SJSA1 (cell line): ENCODE measurements around the gene MDM4. TPM values are rescaled to one million over a fixed set of nuclear protein-coding genes. Genes with fewer than 3 reads are reported as not detected.
"Not testable (repeated sequence)": the region's sequence is repeated elsewhere in the genome, so short reads cannot be mapped to it uniquely, and the experiment has no call there.

ENCODE experiments used
- DNase-seq, 2 experiments: peaks; one replicate each; pipeline ENCODE4 v3.0.0-alpha.2; 2015 to 2020; ENCODE audit warnings: low spot score in 2 of 2, low read depth in 1 of 2
- H3K27ac ChIP-seq: fragments of 250-450 bp; sonication (Bioruptor Pico); 2 replicates; pipeline ENCODE4 v1.5.1; 2020; ENCODE audit warnings: mild to moderate bottlenecking, moderate library complexity
- H3K27me3 ChIP-seq: fragments of 250-450 bp; sonication (Bioruptor Pico); replicated peaks from 2 replicates; pipeline ENCODE4 v1.5.1; 2020; ENCODE audit warnings: mild to moderate bottlenecking, moderate library complexity
- H3K36me3 ChIP-seq: fragments of 250-450 bp; sonication (Bioruptor Pico); 2 replicates; pipeline ENCODE4 v1.5.1; 2020; ENCODE audit warnings: mild to moderate bottlenecking
- H3K4me1 ChIP-seq: fragments of 250-450 bp; sonication (Bioruptor Pico); replicated peaks from 2 replicates; pipeline ENCODE4 v1.6.1; 2021; ENCODE audit warnings: mild to moderate bottlenecking
- H3K4me3 ChIP-seq: fragments of 250-450 bp; sonication (Bioruptor Pico); 2 replicates; pipeline ENCODE4 v1.5.1; 2020; ENCODE audit warnings: mild to moderate bottlenecking
- H3K9me3 ChIP-seq: fragments of 250-450 bp; sonication (Bioruptor Pico); replicated peaks from 2 replicates; pipeline ENCODE4 v1.5.1; 2020; ENCODE audit warnings: mild to moderate bottlenecking
- total RNA-seq: library from RNA; depleted of rRNA; stranded (reverse); fragments of >200 nt; shearing (Covaris generic); gene quantifications from 2 replicates; pipeline ENCODE4 v1.2.3, GENCODE V29; 2014

MDM4 gene
- total RNA-seq, 1 experiment from 2014 or later, result 13.2 TPM

DNA sequence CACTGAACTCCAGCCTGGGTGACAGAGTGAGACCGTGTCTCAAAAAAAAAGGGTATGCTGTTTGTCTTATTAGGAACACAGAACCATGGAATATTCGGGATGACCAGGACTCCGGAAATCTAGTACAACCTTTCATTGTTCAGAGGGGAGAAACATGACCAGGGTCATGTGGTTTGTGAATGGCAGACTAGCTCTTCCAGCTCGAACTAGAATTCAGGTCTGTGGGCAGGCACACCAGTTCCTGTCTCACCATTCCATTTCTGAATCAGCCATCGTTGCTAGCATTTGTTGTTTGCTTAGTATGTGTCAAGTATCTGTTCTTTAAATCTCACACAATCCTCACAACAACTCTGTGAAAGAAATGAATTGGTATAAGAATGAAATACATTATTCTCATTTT, 50.9 kb downstream of the MDM4 start:
- Histone ChIP-seq H3K27me3 (no peaks in the 10 kb centered on the region), H3K9me3 (no peaks in the 10 kb centered on the region), H3K27ac (no peak overlapping the region), H3K4me1 (peaks cover 8% of the 10 kb centered on the region), H3K36me3 (0 out of 2 replicates have a peak, but pooled peaks cover 5% of the 10 kb centered on the region), H3K4me3 (no peak overlapping the region)
- DNase-seq, result no peak

DNA sequence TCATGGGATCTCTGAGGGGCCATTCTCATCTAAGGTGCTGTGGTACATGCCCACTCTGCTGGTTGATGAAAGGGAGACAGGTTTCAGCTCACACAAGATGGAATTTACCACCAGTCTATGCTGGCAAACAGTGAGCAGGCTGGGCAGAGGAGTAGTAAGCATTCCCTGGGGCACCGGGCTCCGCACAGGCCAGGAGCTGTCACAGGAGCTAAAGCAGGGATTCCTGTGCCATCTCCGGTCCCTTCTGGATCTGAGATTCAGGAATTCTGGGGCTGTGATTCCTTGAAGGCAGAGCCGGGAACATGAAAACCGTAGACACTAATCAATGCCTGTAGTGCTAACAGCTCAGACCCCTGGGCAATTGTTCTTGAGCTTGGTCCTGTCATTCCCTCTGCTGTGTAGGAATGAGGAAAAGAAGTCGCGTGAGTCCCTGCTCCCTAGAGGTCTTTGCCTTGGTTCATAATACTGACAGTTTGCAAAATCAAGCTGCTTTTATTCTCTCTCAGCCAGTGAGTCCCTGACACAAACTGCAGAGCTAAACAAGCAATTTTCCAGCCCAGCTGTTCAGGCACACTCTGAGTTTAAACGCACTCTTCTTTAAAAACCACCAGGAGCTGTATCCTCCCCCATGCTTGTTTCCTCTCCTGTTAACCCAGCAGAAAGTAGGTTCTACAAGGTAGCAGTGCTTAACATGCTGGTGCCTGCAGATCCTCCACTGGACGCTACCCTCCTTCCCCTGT, 52.5 kb downstream of the MDM4 start:
- no peaks in the 10 kb centered on the region for H3K27me3 ChIP-seq
- H3K27ac ChIP-seq, result no peak overlapping the region
- DNase-seq, result no peak
- H3K9me3 ChIP-seq, result no peaks in the 10 kb centered on the region
- peaks cover 8% of the 10 kb centered on the region for H3K4me1 ChIP-seq
- H3K36me3 ChIP-seq, result no peaks in the 10 kb centered on the region
- H3K4me3 ChIP-seq, result no peak overlapping the region

DNA sequence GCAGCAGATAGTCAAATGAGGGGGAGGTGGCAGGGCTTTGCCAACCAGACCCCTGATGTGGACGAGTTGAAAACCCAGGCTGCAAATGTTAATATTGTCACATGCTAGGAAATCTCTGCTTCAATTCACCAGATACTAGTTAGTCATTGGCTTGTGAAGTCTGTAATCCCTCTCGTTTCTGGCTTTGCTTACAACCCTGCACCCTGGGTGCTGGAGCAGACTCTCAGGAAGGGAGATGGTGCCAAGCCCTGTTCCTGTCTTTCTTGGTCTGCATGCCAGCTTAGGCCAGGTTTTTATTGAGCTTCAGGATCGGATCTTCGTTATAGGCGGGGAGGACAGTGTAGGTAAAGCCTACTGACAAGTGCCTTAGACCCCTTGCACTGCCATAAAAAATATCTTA, 53.3 kb downstream of the MDM4 start:
- H3K36me3 ChIP-seq, result no peaks in the 10 kb centered on the region
- peaks cover 8% of the 10 kb centered on the region for H3K4me1 ChIP-seq
- no peak for DNase-seq
- no peak overlapping the region for H3K27ac ChIP-seq
- H3K27me3 ChIP-seq, result no peaks in the 10 kb centered on the region
- no peak overlapping the region for H3K4me3 ChIP-seq
- no peaks in the 10 kb centered on the region for H3K9me3 ChIP-seq

DNA sequence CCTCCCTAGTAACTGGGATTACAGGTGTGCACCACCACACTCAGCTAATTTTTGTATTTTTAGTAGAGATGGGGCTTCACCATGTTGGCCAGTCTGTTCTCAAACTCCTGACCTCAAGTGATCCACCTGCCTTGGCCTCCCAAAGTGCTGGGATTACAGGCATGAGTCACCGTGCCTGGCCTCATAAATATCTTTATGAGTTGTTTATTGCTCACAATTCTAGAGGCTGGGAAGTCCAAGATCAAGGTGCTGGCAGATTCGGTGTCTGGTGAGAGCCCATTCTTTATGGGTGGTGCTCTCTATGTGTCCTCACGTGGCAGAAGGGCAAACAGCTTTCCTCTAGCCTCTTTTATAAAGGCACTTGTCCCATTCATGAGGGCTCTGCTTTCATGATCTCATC, 53.8 kb downstream of the MDM4 start:
- H3K27me3 ChIP-seq, H3K9me3 ChIP-seq, DNase-seq, H3K4me3 ChIP-seq, H3K4me1 ChIP-seq, H3K36me3 ChIP-seq, H3K27ac ChIP-seq: not testable (repeated sequence)

DNA sequence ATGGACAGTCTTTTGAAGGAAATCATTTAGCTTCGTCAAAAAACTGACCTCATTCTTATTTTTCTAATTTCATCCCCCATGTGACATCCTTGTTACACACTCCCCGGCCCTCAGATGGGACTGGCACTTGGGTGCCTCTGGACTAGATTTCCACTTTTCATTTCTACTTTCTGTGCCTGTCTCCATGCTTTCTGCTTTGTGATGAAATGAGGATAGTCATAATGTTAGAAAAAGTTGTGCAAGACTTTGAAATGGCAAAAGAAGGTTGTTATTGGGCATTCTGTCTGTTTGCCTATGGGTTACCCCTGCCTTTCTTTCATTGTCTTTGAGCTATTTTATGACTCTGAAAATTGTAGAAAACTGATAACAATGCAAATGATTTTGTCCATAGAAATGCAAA, 54.9 kb downstream of the MDM4 start:
- H3K36me3 ChIP-seq, result no peaks in the 10 kb centered on the region
- DNase-seq, result no peak
- H3K4me1 ChIP-seq, result no peaks in the 10 kb centered on the region
- no peak overlapping the region for H3K4me3 ChIP-seq
- no peak overlapping the region for H3K27ac ChIP-seq
- H3K9me3 ChIP-seq, result no peaks in the 10 kb centered on the region
- no peaks in the 10 kb centered on the region for H3K27me3 ChIP-seq

DNA sequence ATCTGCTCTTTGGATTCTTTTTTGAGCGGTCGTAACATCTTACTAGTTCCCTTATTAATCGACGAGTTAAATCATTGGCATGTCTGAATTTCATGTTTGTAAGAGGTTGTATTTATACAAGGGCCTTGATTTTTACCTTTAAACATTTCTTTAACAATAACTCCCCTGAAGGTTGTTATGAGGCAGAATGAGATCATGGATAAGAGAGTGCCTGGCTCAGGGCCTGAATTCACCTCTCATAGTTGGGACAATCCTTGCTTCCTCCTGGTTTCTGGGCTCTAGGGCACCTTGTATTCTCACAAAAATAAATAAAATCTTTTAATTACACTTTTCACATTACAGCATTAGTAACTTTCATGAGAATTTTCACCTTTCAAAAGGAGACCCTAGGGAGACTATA, 55.4 kb downstream of the MDM4 start:
- no peak for DNase-seq

DNA sequence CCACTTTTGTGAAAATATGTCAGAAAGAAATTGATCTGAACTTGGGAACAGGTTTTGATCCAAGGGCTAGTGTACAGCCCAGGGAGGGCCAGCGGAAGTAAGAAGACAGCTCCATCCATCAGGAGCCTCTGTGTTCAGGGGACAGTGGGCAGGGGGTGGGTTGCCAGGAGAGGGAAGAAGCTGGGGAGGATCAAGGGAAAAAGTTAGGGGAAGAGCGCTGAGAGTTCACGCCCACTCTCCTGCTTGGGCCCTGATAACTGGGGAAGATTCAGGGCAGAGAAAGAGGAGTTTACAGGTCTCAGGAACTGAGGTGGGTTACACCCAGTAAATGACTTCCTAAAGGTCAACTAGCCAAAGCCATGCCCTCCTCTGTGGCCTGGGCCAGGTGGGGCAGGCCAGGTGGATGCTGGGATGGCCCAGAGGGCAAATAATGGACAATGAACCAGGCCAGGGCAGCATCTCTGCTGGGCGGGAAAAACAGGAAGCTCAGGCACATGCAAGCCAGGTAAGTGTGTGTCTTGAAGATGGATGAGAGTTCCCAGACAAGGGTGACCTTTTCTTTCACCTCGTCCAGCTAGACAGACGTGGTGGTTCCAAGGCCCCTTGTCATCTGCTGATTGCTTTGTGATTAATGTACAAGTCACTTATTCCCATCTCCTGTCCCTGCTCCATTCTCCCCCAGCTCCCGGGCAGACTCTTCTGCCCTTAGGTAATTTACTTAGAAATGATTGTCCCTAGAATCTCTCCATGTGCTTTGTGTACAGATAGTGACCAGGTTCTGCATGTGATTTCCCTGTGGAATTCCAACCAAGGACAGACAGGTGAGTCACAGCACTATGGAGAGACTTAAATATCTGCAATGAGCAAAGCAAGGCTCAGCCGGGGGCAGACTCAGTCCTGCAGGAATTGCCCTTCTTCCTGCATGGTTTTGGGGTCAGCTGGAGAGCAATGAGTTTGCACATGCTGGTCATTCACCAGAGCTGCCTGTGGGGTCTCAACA, 57.0 kb downstream of the MDM4 start:
- Histone ChIP-seq H3K36me3 (no peaks in the 10 kb centered on the region), H3K4me3 (no peak overlapping the region), H3K9me3 (no peaks in the 10 kb centered on the region), H3K27ac (no peak overlapping the region), H3K4me1 (no peaks in the 10 kb centered on the region), H3K27me3 (no peaks in the 10 kb centered on the region)
- no peak for DNase-seq

More for the DNA sequence above, 55.4 kb downstream of the MDM4 start:
- H3K4me3 ChIP-seq, result no peak overlapping the region
- no peaks in the 10 kb centered on the region for H3K27me3 ChIP-seq
- H3K36me3 ChIP-seq, result no peaks in the 10 kb centered on the region
- H3K4me1 ChIP-seq, result no peaks in the 10 kb centered on the region
- H3K9me3 ChIP-seq, result no peaks in the 10 kb centered on the region
- H3K27ac ChIP-seq, result no peak overlapping the region

DNA sequence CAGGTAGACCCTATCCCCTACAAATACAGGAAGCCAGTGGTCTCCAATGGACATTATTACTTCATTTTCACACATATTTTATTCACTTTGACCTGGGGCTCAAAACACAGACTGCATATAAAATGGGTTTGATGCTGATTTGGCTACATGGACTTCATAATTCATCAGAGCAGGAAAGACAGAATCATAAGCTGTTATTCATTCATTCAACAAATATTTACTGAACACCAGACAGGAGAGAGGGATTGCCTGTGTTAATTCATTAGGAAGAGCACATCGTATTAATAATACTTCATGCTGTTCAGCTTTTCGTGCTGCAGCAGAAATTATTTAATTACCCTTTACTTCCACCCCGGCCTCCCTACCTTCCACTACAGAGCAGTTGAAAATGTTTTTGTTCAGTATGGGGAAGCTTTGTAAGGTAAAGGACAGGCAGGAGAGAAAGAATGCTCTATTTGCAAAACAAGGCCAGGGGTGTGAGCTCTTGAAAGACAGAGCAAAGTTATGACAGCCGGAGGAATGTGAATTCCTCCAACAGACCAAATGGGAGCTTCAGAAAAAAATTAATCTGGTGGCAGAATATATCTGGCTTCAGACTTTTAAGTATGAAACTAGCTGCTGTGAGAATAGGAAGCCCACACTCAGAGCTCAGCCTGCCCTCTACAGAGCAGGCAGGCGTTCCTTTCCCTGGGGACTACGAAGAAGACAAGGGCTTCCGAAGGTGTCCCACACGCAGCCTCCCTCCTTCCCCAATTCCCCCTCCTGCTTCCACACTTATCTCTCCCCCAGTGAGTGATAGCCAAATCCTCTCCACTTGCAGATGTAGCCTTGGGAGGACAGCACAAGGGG, 58.0 kb downstream of the MDM4 start:
- H3K27me3 ChIP-seq, result no peaks in the 10 kb centered on the region
- no peak overlapping the region for H3K27ac ChIP-seq
- DNase-seq, result no peak
- no peaks in the 10 kb centered on the region for H3K4me1 ChIP-seq
- H3K36me3 ChIP-seq, result no peaks in the 10 kb centered on the region
- H3K4me3 ChIP-seq, result no peak overlapping the region
- no peaks in the 10 kb centered on the region for H3K9me3 ChIP-seq

DNA sequence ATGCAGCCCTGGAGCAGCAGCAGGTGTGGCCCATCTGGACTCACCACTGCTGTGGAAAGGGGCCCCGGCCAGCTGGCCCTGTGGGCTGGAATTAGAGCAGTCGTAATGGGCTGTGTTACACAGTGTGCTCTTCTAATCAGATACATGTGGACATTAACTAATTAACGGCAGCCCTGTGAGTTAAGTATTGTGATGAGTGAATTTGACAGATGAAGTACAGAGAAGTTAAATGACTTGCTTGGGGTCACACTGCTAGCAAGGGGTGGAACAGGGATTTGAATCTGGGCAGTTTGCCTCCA, 58.6 kb downstream of the MDM4 start:
- Histone ChIP-seq H3K4me1 (no peaks in the 10 kb centered on the region), H3K4me3 (no peak overlapping the region), H3K36me3 (no peaks in the 10 kb centered on the region), H3K9me3 (no peaks in the 10 kb centered on the region), H3K27ac (no peak overlapping the region), H3K27me3 (no peaks in the 10 kb centered on the region)
- no peak for DNase-seq

DNA sequence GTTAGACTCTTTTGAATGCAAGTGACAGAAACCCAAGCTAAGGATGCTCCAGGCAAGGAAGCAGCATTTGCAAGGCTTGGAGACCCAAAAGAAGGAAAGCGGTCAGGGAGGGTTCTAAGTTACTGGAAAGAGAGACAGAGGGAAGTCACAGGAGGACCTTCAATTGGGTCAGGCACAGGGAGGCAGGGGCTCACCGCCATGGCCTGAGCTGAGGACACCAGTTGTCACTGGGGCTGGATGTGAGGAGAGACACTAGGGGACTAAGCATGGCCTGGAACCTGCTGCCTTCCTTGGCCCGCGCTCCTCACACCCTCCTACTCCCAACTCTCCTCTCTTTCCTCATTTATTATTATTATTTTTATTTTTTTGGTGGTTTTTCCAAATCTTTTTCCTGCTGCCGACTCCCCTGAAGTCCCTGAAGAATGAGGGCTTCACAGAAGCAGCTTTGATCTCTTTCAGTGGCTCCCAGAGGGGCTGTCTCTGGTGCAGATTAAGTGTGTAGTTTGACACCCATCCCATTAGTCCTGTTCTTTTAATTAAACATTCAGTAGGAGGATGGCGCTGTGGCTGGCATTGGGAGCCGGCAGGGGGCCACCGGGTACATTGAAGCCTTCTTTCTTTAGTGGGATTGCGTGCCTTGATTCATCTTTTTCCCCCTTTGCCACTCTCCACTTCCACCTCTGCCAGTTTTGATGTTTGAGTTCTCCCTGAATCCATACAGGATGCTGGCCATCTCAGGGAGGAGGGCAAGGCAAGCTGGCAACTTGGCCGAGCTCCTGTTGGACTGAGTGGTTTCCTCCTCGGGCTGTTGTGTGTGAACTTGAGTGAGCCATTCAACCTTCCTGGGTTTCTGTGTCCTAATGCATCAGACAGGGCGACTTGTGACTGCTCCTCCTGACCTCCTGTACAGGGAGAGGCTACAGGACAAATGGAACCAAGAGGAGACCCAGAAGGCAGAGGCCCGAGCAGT, 59.3 kb downstream of the MDM4 start:
- H3K4me3 ChIP-seq, result no peak overlapping the region
- H3K27ac ChIP-seq, result no peak overlapping the region
- H3K36me3 ChIP-seq, result no peaks in the 10 kb centered on the region
- no peaks in the 10 kb centered on the region for H3K4me1 ChIP-seq
- DNase-seq, result no peak
- H3K27me3 ChIP-seq, result no peaks in the 10 kb centered on the region
- H3K9me3 ChIP-seq, result no peaks in the 10 kb centered on the region

DNA sequence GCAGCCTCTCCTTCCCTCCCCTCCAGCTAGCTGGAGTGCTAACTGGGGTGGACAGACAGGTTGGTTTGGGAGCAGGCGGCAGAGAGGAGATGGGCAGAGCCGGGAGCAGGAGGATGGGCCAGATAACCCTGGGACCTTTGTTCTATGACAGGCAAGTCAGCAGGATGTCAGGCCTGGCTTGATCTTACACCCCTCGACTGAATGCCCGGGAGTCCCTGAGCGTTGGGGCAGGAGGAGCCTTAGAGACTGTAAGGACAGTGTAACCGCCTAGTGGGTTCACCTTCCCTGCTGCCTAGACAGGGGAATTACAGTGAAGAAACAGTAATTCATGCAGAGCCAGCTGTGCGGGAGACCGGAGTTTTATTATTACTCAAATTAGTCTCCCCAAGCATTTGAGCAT, 60.2 kb downstream of the MDM4 start:
- H3K27ac ChIP-seq, result no peak overlapping the region
- no peak overlapping the region for H3K4me3 ChIP-seq
- no peaks in the 10 kb centered on the region for H3K9me3 ChIP-seq
- H3K4me1 ChIP-seq, result no peaks in the 10 kb centered on the region
- DNase-seq, result no peak
- no peaks in the 10 kb centered on the region for H3K27me3 ChIP-seq
- H3K36me3 ChIP-seq, result no peaks in the 10 kb centered on the region

DNA sequence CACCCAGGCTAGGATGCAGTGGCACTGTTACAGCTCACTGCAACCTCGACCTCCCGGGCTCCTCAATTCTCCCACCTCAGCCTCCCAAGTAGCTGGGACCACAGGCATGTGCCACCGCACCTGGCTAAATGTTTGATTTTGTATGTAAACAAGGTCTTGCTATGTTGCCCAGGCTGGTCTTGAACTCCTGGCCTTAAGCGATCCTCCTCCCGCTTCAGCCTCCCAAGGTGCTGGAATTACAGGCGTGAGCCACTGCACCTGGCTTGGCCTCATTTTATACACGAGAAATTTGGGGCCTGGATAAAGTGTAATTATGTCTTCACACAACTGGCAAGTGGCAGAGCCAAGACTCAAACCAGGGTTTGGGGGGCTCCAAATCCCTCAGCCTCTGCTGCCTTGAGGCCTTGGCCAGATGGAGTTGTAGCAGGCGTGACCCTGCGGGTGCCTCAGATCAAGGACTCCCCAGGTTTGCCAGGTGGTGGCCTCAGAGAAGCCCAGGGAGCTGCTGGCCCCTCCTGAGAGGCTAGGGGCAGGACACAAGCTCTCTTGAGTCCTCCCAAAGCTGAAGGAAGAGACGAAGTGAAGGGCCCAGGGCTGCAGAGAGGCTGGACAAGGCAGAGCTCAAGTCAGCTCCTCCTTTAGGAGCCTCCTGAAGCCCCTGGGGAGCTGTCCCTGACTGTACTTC, 61.7 kb downstream of the MDM4 start:
- no peak overlapping the region for H3K4me3 ChIP-seq
- no peaks in the 10 kb centered on the region for H3K27me3 ChIP-seq
- H3K36me3 ChIP-seq, result no peaks in the 10 kb centered on the region
- H3K4me1 ChIP-seq, result no peaks in the 10 kb centered on the region
- H3K27ac ChIP-seq, result no peak overlapping the region
- DNase-seq, result no peak
- H3K9me3 ChIP-seq, result no peaks in the 10 kb centered on the region
